ENCODE measurements around the gene AATF. TPM values are rescaled to one million over a fixed set of nuclear protein-coding genes. Genes with fewer than 3 reads are reported as not detected.

AATF gene
- total RNA-seq, 1 experiment from 2014 or later, result 186 TPM

DNA sequence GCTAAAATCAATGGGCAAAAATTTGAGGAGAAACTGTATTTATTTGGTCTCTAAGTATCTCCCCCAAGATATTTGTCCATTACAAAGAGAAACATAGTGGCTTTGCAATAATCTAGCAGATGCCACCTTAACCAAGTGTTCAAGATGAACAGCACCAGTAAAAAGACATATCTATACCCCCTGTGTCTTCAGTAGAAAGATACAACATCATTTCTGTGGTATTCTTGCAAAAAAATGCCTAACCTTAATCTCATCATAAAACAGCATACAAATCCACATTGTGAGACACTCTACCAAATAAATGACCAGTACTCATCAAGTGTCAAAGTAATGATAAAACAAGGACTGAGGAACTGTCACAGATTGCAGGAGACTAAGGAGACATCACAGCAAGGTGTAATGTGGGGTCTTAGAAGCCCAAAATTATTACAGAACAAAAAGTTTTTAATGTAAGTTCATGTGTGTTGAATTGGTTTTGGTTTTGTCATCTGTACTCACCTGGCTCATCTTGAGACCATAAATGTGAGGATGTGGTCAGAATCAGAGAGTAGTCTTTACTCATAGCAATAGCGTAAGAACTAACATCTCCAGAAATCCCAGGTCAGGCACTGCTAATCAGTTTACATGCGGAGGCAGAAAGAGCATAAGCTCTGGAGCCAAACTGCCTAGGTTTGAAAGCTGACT lies 77.2 kb downstream of the AATF start:
- CTCF ChIA-PET, result no interaction called here
- Mint-ChIP-seq H3K27ac (ENCODE audit: unreplicated experiment) (no peak overlapping the region), H3K36me3 (ENCODE audit: insufficient read depth, unreplicated experiment) (no peaks in the 10 kb centered on the region), H3K27me3 (ENCODE audit: unreplicated experiment) (peaks cover 27% of the 10 kb centered on the region), H3K9me3 (ENCODE audit: low read depth, unreplicated experiment) (no peaks in the 10 kb centered on the region), H3K4me3 (ENCODE audit: low read depth, unreplicated experiment) (no peak overlapping the region), H3K4me1 (ENCODE audit: low read depth, unreplicated experiment) (no peaks in the 10 kb centered on the region)
- no peak for DNase-seq
- TF ChIP-seq, protein P1, sequence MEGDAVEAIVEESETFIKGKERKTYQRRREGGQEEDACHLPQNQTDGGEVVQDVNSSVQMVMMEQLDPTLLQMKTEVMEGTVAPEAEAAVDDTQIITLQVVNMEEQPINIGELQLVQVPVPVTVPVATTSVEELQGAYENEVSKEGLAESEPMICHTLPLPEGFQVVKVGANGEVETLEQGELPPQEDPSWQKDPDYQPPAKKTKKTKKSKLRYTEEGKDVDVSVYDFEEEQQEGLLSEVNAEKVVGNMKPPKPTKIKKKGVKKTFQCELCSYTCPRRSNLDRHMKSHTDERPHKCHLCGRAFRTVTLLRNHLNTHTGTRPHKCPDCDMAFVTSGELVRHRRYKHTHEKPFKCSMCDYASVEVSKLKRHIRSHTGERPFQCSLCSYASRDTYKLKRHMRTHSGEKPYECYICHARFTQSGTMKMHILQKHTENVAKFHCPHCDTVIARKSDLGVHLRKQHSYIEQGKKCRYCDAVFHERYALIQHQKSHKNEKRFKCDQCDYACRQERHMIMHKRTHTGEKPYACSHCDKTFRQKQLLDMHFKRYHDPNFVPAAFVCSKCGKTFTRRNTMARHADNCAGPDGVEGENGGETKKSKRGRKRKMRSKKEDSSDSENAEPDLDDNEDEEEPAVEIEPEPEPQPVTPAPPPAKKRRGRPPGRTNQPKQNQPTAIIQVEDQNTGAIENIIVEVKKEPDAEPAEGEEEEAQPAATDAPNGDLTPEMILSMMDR (IDR thresholded peaks at IDR 0.05; ENCODE audit: unreplicated experiment), result no peak
- intact Hi-C loops (cut with micrococcal nuclease; ENCODE audit: unreplicated experiment), result no loop called here
- BruUV-seq (replicated peaks), result no TSS peak

DNA sequence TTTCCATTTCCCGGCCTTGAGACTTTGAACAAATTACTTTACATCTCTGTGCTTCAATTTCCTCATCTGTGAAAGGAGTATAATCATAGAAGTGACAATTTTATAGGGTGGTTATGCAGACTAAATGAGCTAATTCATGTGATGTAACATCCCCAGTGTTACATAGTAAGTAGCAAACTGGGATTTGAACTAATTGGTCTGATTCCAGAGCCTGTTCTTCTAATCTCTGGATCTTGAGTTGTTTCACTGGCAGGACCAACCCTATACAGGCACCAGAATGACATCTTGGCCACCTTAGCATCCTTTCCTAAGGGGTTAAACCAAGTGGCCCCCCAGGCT lies 77.7 kb downstream of the AATF start:
- DNase-seq, result no peak
- intact Hi-C loops (cut with micrococcal nuclease; ENCODE audit: unreplicated experiment), result no loop called here
- TF ChIP-seq, protein P1 (IDR thresholded peaks at IDR 0.05; ENCODE audit: unreplicated experiment), result no peak
- H3K9me3 Mint-ChIP-seq (ENCODE audit: low read depth, unreplicated experiment), result no peaks in the 10 kb centered on the region
- CTCF ChIA-PET, result no interaction called here
- no peaks in the 10 kb centered on the region for H3K36me3 Mint-ChIP-seq (ENCODE audit: insufficient read depth, unreplicated experiment)
- peaks cover 27% of the 10 kb centered on the region for H3K27me3 Mint-ChIP-seq (ENCODE audit: unreplicated experiment)
- H3K27ac Mint-ChIP-seq (ENCODE audit: unreplicated experiment), result no peak overlapping the region
- H3K4me3 Mint-ChIP-seq (ENCODE audit: low read depth, unreplicated experiment), result no peak overlapping the region
- BruUV-seq (replicated peaks), result no TSS peak
- H3K4me1 Mint-ChIP-seq (ENCODE audit: low read depth, unreplicated experiment), result no peaks in the 10 kb centered on the region

DNA sequence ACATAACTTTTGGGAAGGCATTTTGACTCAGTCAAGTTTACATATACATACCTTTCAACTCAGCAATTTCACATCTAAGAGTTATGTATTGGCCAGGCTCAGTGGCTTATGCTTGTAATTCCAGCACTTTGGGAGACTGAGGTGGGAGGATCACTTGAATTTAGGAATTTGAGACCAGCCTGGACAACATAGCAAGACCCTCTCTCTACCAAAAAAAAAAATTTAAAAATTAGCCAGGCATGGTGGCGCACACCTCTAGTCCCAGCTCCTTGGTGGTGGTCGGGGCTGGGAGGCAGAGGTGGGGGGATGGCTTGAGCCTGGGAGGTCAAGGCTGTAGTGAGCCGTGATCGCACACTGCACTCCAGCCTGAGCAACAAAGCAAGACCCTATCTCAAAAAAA lies 79.3 kb downstream of the AATF start:
- TF ChIP-seq, protein P1 (IDR thresholded peaks at IDR 0.05; ENCODE audit: unreplicated experiment), result no peak
- BruUV-seq (replicated peaks), result no TSS peak
- Mint-ChIP-seq H3K4me3 (ENCODE audit: low read depth, unreplicated experiment) (no peak overlapping the region), H3K36me3 (ENCODE audit: insufficient read depth, unreplicated experiment) (no peaks in the 10 kb centered on the region), H3K9me3 (ENCODE audit: low read depth, unreplicated experiment) (peaks cover 2% of the 10 kb centered on the region), H3K27ac (ENCODE audit: unreplicated experiment) (no peak overlapping the region), H3K27me3 (ENCODE audit: unreplicated experiment) (peaks cover 19% of the 10 kb centered on the region), H3K4me1 (ENCODE audit: low read depth, unreplicated experiment) (no peaks in the 10 kb centered on the region)
- CTCF ChIA-PET, result interaction anchor here (0.6 kb wide), 1 partner anchor 162 kb away, joined by 3 read pairs; no protein-coding TSS in a partner anchor
- intact Hi-C loops (cut with micrococcal nuclease; ENCODE audit: unreplicated experiment), result no loop called here
- DNase-seq, result no peak

DNA sequence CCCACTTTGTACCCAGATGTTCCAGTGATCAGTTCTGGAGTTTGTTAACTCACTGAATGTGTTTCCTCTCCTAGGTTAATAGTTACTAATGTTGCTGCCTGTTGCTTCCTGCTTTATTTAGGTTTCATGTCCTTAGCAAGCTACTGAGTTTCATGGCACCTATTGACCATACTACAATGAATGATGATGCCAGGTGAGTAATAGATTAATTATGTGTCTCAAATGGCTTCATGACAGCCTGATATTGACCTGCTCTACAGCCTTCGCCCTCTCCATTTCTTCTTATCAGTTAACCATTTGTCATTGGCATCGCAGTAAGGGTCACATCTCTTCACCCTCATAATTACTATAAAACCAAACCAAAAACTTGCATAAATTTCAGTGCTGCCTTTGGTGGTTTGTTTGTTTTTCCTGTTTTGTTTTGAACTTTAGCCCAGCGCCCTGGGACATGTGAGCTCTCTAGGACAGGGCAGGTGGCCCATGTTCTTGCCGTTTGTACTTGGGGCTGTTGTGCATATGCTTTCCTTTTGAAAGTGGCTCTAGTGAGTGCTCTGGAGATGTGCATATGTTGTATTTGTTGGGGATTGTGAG lies 82.8 kb downstream of the AATF start:
- TF ChIP-seq, protein P1 (IDR thresholded peaks at IDR 0.05; ENCODE audit: unreplicated experiment), result no peak
- Mint-ChIP-seq H3K9me3 (ENCODE audit: low read depth, unreplicated experiment) (peaks cover 2% of the 10 kb centered on the region), H3K27ac (ENCODE audit: unreplicated experiment) (no peak overlapping the region), H3K4me1 (ENCODE audit: low read depth, unreplicated experiment) (no peaks in the 10 kb centered on the region), H3K4me3 (ENCODE audit: low read depth, unreplicated experiment) (no peak overlapping the region), H3K36me3 (ENCODE audit: insufficient read depth, unreplicated experiment) (peaks cover 13% of the 10 kb centered on the region), H3K27me3 (ENCODE audit: unreplicated experiment) (no peaks in the 10 kb centered on the region)
- no TSS peak for BruUV-seq (replicated peaks)
- DNase-seq, result no peak
- CTCF ChIA-PET, result no interaction called here
- intact Hi-C loops (cut with micrococcal nuclease; ENCODE audit: unreplicated experiment), result no loop called here

Measured in Calu3 (cell line).